ENCODE results near the gene SPEF2.

DNA sequence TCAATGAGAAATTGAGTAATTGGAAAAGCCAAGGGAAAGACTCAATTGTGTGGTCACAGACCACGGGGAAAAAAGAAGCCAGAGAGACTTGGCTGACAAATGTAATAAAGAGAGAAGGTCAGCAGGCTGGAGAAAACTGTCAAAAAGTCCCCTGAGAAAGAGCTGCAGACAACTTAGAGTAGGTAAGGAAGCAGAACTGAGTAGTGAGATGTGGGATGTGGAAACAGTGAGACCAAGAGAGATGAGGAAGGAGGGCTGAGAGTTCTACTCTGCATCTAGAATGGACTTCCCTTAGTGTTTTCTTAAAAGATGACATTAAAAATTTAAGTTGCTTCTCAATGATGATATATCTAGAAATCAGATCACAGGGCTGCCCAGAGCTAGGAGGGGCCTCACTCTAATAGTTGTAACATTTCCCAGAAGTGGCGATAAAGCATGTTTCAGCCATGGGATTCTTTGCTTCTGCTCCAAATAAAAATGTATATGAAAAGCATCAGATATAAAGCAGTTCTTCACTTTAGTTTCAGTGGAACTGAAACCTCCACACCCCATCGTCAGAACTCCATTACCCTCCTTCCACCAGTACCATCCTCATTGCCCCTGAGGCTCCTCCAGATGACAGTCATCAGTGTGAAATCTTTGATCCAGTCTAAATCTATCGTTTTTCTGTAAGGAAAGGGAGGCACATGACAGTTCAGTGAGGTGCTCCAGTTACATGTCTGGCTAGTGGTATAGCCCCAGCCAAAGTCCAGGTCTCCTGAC, 80.6 kb downstream of the SPEF2 start:
- TF ChIP-seq, protein P1, sequence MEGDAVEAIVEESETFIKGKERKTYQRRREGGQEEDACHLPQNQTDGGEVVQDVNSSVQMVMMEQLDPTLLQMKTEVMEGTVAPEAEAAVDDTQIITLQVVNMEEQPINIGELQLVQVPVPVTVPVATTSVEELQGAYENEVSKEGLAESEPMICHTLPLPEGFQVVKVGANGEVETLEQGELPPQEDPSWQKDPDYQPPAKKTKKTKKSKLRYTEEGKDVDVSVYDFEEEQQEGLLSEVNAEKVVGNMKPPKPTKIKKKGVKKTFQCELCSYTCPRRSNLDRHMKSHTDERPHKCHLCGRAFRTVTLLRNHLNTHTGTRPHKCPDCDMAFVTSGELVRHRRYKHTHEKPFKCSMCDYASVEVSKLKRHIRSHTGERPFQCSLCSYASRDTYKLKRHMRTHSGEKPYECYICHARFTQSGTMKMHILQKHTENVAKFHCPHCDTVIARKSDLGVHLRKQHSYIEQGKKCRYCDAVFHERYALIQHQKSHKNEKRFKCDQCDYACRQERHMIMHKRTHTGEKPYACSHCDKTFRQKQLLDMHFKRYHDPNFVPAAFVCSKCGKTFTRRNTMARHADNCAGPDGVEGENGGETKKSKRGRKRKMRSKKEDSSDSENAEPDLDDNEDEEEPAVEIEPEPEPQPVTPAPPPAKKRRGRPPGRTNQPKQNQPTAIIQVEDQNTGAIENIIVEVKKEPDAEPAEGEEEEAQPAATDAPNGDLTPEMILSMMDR (optimal IDR thresholded peaks at IDR 0.05 in 1 of 3, IDR thresholded peaks at IDR 0.05 in 1 of 3, conservative IDR thresholded peaks at IDR 0.05 in 1 of 3; ENCODE audit: extremely low read depth in 1 of 3, insufficient read depth in 2 of 3, low read length in 3 of 3): no peak
- TF ChIP-seq EZH2 (IDR thresholded peaks at IDR 0.05; ENCODE audit: low read length): no peak
